ENCODE measurements around the gene PHKB.
"Not testable (repeated sequence)": the region's sequence is repeated elsewhere in the genome, so short reads cannot be mapped to it uniquely, and the experiment has no call there.

Gene PHKB

GRCh38 chr16:47644661-47645060 is 183.5 kb downstream of the PHKB start:
- DNase-seq (ENCODE audit: low spot score), result no peak
- no peak overlapping the region for H3K27ac Mint-ChIP-seq
- no peak overlapping the region for H3K4me3 Mint-ChIP-seq
- H3K27me3 Mint-ChIP-seq (ENCODE audit: low read depth), result no peaks in the 10 kb centered on the region
- H3K9me3 Mint-ChIP-seq, result no peaks in the 10 kb centered on the region
- H3K36me3 Mint-ChIP-seq (ENCODE audit: low read depth), result peaks cover 8% of the 10 kb centered on the region
- H3K4me1 Mint-ChIP-seq (ENCODE audit: low read depth), result peaks cover 7% of the 10 kb centered on the region

DNA sequence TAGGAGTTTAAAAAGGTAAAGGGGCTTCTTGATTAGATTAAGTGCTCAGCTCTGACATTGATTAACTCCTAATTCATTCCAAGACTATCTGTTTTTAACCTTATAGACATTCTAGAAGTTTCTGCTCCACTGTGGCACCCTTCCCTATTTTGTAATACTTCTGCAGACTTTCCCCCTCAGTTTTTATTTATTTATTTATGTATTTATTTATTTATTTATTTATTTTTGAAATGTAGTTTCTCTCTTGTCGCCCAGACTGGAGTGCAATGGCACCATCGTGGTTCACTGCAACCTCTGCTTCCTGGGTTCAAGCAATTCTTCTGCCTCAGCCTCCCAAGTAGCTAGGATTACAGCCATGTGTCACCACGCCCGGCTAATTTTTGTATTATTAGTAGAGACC is 185.8 kb downstream of the PHKB start:
- Mint-ChIP-seq H3K4me3 (no peak overlapping the region), H3K9me3 (no peaks in the 10 kb centered on the region), H3K36me3 (ENCODE audit: low read depth) (peaks cover 12% of the 10 kb centered on the region), H3K27me3 (ENCODE audit: low read depth) (no peaks in the 10 kb centered on the region), H3K27ac (no peak overlapping the region), H3K4me1 (ENCODE audit: low read depth) (peaks cover 7% of the 10 kb centered on the region)
- no peak for DNase-seq (ENCODE audit: low spot score)

- H3K27me3 Mint-ChIP-seq (ENCODE audit: low read depth), result no peaks in the 10 kb centered on the region
- H3K27ac Mint-ChIP-seq, result no peak overlapping the region
- no peak overlapping the region for H3K4me3 Mint-ChIP-seq
- peaks cover 6% of the 10 kb centered on the region for H3K9me3 Mint-ChIP-seq
- H3K4me1 Mint-ChIP-seq (ENCODE audit: low read depth), result no peaks in the 10 kb centered on the region
- H3K36me3 Mint-ChIP-seq (ENCODE audit: low read depth), result peaks cover 37% of the 10 kb centered on the region
- no peak for DNase-seq (ENCODE audit: low spot score)
These were observed 195.9 kb downstream of the PHKB start for GRCh38 chr16:47657032-47657431.

- DNase-seq (ENCODE audit: low spot score), result no peak
- Mint-ChIP-seq H3K9me3 (peaks cover 6% of the 10 kb centered on the region), H3K4me3 (no peak overlapping the region), H3K36me3 (ENCODE audit: low read depth) (peaks cover 38% of the 10 kb centered on the region), H3K4me1 (ENCODE audit: low read depth) (no peaks in the 10 kb centered on the region), H3K27me3 (ENCODE audit: low read depth) (no peaks in the 10 kb centered on the region), H3K27ac (no peak overlapping the region)
These were observed 196.8 kb downstream of the PHKB start for GRCh38 chr16:47657977-47658376.

DNA sequence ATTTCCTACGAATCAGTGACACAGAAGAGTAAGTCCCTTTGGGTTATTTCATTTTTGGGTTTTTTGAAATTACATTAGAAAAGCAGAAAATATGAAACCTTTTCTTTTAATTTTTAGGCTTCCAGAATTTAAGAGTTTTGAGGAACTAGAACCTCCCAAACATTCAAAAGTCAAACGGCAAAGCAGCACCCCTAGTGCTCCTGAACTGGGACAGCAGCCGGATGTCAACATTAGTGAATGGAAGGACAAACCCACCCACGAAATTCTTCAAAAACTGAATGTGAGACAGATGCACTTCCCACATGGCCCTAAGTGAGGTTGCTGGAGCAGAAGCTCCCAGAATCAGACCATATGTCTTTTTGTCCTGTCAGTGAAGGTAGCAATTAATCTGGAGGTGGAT is 199.4 kb downstream of the PHKB start:
- Mint-ChIP-seq H3K27ac (no peak overlapping the region), H3K4me3 (no peak overlapping the region), H3K27me3 (ENCODE audit: low read depth) (no peaks in the 10 kb centered on the region), H3K36me3 (ENCODE audit: low read depth) (peaks cover 31% of the 10 kb centered on the region), H3K4me1 (ENCODE audit: low read depth) (no peaks in the 10 kb centered on the region), H3K9me3 (no peaks in the 10 kb centered on the region)
- DNase-seq (ENCODE audit: low spot score), result no peak

GRCh38 chr16:47664653-47665325 is 203.7 kb downstream of the PHKB start:
- Mint-ChIP-seq H3K9me3 (no peaks in the 10 kb centered on the region), H3K4me1 (ENCODE audit: low read depth) (no peaks in the 10 kb centered on the region), H3K27me3 (ENCODE audit: low read depth) (no peaks in the 10 kb centered on the region), H3K4me3 (no peak overlapping the region), H3K36me3 (ENCODE audit: low read depth) (peaks cover 24% of the 10 kb centered on the region), H3K27ac (no peak overlapping the region)
- no peak for DNase-seq (ENCODE audit: low spot score)

DNA sequence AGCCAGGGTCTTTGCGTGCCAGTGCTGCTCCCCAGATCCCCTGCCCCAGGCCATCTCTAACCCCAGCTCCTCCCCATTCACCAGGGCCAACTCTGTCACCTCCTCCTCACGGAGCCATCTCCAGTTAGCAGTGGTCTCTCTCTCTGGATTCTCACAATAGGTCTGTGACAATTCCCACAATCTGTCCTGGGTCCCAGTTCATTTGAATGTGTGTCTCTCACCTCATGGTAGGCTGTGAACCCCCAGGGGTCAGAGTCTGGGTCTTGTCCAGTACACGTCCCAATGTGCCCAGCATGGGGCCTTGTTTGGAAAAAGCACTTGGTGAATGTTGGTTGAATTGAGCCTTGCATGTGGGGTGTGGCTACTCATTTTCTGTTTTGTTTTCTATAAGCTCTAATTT is 205.3 kb downstream of the PHKB start:
- Mint-ChIP-seq H3K36me3 (ENCODE audit: low read depth) (peaks cover 16% of the 10 kb centered on the region), H3K4me1 (ENCODE audit: low read depth) (no peaks in the 10 kb centered on the region), H3K27me3 (ENCODE audit: low read depth) (no peaks in the 10 kb centered on the region), H3K27ac (no peak overlapping the region), H3K9me3 (no peaks in the 10 kb centered on the region), H3K4me3 (no peak overlapping the region)
- no peak for DNase-seq (ENCODE audit: low spot score)

DNA sequence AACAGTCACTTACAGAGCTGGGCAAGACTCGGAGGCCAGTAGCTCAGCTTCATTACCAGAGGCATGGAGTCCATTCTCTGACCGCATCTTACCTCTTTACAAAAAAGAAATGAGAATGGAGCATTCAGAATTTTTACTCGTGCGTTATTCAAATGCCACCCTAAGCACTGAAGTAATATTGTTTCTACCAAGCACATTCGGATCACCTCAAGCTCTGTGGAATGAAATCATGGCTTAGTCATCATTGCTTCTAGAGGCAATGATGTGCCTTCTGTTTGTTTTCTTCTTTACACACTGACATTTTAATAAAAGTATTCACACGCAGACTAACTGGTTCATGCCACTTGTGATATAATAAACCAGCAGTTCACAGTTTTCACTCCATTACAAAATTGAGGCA is 206.8 kb downstream of the PHKB start:
- Mint-ChIP-seq H3K27me3 (ENCODE audit: low read depth) (no peaks in the 10 kb centered on the region), H3K4me1 (ENCODE audit: low read depth) (no peaks in the 10 kb centered on the region), H3K36me3 (ENCODE audit: low read depth) (peaks cover 9% of the 10 kb centered on the region), H3K9me3 (no peaks in the 10 kb centered on the region), H3K27ac (no peak overlapping the region), H3K4me3 (no peak overlapping the region)
- DNase-seq (ENCODE audit: low spot score), result no peak

- Mint-ChIP-seq H3K9me3 (no peaks in the 10 kb centered on the region), H3K36me3 (ENCODE audit: low read depth) (peaks cover 24% of the 10 kb centered on the region), H3K4me3 (no peak overlapping the region), H3K4me1 (ENCODE audit: low read depth) (peaks cover 3% of the 10 kb centered on the region), H3K27ac (no peak overlapping the region), H3K27me3 (ENCODE audit: low read depth) (no peaks in the 10 kb centered on the region)
- DNase-seq (ENCODE audit: low spot score), result no peak
These were observed 211.3 kb downstream of the PHKB start for GRCh38 chr16:47672475-47672874.

DNA sequence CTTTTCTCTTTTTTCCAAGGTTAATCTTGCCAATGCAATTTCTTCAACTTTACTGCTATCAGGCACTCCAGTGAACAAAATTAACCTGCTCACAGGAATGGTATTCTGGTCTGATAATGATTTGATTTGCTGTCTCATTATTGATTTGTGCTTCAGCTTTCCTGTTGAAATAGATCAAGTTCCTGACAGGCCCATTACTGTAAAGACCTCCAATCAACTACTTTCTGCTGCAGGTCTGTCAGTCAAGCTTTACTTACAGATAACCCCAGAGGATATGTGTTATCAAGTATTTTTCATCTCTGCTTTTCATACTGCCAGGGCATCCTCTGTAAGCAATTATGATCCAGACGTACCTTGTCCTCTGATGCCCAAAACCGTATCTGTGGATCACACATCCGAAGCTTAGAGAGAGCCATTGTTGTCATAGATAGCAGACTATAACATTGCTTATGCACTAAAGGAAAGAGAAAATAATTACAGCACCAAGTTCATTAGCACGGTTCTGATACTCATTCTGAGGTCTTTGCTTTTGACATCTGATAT is 215.6 kb downstream of the PHKB start:
- H3K4me3 Mint-ChIP-seq, result no peak overlapping the region
- no peak for DNase-seq (ENCODE audit: low spot score)
- no peaks in the 10 kb centered on the region for H3K27me3 Mint-ChIP-seq (ENCODE audit: low read depth)
- peaks cover 3% of the 10 kb centered on the region for H3K4me1 Mint-ChIP-seq (ENCODE audit: low read depth)
- peaks cover 34% of the 10 kb centered on the region for H3K36me3 Mint-ChIP-seq (ENCODE audit: low read depth)
- peaks cover 8% of the 10 kb centered on the region for H3K9me3 Mint-ChIP-seq
- no peak overlapping the region for H3K27ac Mint-ChIP-seq

GRCh38 chr16:47681571-47681970 is 220.4 kb downstream of the PHKB start:
- H3K36me3 Mint-ChIP-seq (ENCODE audit: low read depth), result peaks cover 33% of the 10 kb centered on the region
- not testable (repeated sequence) for H3K4me3 Mint-ChIP-seq; H3K27me3 Mint-ChIP-seq (ENCODE audit: low read depth); H3K4me1 Mint-ChIP-seq (ENCODE audit: low read depth); DNase-seq (ENCODE audit: low spot score); H3K27ac Mint-ChIP-seq
- H3K9me3 Mint-ChIP-seq, result peaks cover 13% of the 10 kb centered on the region

DNA sequence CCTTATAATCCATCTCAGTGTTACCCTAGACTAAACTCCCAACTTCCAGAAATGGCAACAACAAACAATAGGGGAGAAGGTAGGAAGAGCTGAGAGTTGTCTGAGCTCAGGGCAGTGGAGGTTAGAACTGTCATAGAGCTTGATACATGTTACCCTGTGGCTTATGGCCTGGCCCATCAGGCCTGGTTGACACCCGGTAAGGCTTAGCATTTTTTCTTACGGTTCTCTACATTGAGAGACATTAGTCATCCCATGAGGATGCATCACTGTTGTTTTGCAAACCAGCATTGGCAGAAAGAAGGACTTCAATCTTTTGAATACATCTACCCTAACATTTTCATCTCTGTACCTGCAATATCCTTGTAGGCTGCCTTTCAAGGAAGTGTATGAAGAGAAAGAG is 226.6 kb downstream of the PHKB start:
- Mint-ChIP-seq H3K4me3 (no peak overlapping the region), H3K27me3 (ENCODE audit: low read depth) (no peaks in the 10 kb centered on the region), H3K36me3 (ENCODE audit: low read depth) (peaks cover 25% of the 10 kb centered on the region), H3K4me1 (ENCODE audit: low read depth) (no peaks in the 10 kb centered on the region), H3K9me3 (no peaks in the 10 kb centered on the region), H3K27ac (no peak overlapping the region)
- no peak for DNase-seq (ENCODE audit: low spot score)

GRCh38 chr16:47693226-47693625 is 232.1 kb downstream of the PHKB start:
- Mint-ChIP-seq H3K27ac (no peak overlapping the region), H3K4me3 (no peak overlapping the region), H3K9me3 (no peaks in the 10 kb centered on the region), H3K27me3 (ENCODE audit: low read depth) (no peaks in the 10 kb centered on the region), H3K36me3 (ENCODE audit: low read depth) (peaks cover 46% of the 10 kb centered on the region), H3K4me1 (ENCODE audit: low read depth) (peaks cover 11% of the 10 kb centered on the region)
- no peak for DNase-seq (ENCODE audit: low spot score)

DNA sequence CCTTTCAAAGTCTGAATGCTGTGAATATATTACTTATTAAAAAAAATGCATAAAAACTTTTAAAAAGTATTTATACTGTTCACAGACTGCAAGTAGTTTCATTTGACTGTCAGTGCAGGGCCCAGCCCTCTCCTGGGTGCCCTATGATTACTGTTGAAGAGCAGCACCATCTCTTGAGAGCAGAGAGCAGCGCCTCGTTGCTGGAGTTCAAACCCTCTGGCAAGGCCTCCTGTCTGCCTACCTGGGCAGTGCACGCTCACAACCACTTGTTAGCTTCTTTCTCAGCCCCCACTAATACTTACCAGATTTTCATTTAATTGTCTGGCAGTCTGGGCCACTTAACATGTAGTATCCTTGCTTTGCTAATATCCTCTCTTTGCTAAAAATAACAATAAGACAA is 233.4 kb downstream of the PHKB start:
- Mint-ChIP-seq H3K36me3 (ENCODE audit: low read depth) (peaks cover 50% of the 10 kb centered on the region), H3K4me1 (ENCODE audit: low read depth) (peaks cover 11% of the 10 kb centered on the region), H3K4me3 (no peak overlapping the region), H3K27me3 (ENCODE audit: low read depth) (no peaks in the 10 kb centered on the region), H3K9me3 (no peaks in the 10 kb centered on the region), H3K27ac (no peak overlapping the region)
- DNase-seq (ENCODE audit: low spot score), result no peak

GRCh38 chr16:47695756-47696155 is 234.6 kb downstream of the PHKB start:
- Mint-ChIP-seq H3K4me1 (ENCODE audit: low read depth) (peaks cover 11% of the 10 kb centered on the region), H3K9me3 (no peaks in the 10 kb centered on the region), H3K4me3 (no peak overlapping the region), H3K27ac (no peak overlapping the region), H3K27me3 (ENCODE audit: low read depth) (no peaks in the 10 kb centered on the region), H3K36me3 (ENCODE audit: low read depth) (peaks cover 47% of the 10 kb centered on the region)
- no peak for DNase-seq (ENCODE audit: low spot score)

All from T-helper 2 cell treated with Interferon-gamma antibody and Interleukin-4, amounts not matched to agents 5 μg/mL and 100 μg/mL, for 36 hours (primary cell).